Measurements from ENCODE around the gene CDK12. TPM values are rescaled to one million over a fixed set of nuclear protein-coding genes. Genes with fewer than 3 reads are reported as not detected.

CDK12 gene
- total and polyA plus RNA-seq, 9 of the 15 experiments (the other 6 are each of a cell fraction or from before 2014, with no cell fraction given): 3.4 to 65.6 (median 36.8) TPM

DNA sequence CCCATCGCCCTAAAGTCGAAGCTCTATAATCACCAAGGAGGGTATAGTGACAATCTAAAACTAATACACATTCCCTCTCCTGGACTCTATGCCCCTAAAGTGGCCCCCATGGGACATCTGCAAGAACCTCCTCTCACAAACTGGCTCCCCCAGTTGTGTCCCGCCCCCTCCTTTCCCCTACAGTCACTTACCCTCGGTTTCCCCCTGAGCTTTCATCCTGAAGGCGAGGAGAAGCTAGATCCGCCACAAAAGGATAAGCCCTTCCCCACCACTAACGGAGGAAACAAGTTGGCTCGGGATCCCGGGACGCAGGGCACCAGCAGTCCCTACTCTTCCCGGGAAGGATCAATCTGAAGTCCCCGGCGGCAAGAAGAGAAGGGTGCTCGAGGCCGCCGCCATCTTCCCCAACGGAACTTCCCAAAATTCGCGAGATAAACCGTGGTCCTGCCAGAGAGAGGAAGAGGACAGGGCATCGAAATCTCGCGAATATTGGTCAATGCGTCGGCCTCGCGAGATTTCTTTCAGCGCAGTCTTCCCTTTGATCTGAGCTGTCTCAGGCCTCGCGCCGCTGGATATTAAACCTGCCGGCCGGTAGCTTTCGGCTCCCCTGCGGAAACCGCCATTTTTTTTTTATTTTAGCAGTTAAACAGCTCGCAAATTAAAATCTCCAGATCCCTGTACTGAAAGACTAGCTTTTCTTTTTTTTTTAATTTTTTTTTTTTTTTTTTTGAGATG is 10.3 kb upstream of the CDK12 start, which contains the start of gene MED1 (continued):
- TF ChIP-seq, protein P1, sequence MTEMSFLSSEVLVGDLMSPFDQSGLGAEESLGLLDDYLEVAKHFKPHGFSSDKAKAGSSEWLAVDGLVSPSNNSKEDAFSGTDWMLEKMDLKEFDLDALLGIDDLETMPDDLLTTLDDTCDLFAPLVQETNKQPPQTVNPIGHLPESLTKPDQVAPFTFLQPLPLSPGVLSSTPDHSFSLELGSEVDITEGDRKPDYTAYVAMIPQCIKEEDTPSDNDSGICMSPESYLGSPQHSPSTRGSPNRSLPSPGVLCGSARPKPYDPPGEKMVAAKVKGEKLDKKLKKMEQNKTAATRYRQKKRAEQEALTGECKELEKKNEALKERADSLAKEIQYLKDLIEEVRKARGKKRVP (CRISPR knock-in tag; IDR thresholded peaks at IDR 0.05): no peak
- TF ChIP-seq, protein P2, sequence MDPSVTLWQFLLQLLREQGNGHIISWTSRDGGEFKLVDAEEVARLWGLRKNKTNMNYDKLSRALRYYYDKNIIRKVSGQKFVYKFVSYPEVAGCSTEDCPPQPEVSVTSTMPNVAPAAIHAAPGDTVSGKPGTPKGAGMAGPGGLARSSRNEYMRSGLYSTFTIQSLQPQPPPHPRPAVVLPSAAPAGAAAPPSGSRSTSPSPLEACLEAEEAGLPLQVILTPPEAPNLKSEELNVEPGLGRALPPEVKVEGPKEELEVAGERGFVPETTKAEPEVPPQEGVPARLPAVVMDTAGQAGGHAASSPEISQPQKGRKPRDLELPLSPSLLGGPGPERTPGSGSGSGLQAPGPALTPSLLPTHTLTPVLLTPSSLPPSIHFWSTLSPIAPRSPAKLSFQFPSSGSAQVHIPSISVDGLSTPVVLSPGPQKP (CRISPR knock-in tag; IDR thresholded peaks at IDR 0.05): no peak
- peak; percentile 76; the same call in 1 of the 2 replicates for TF ChIP-seq MYC (IDR thresholded peaks at IDR 0.05; ENCODE audit: low read depth, low read length)
- TF ChIP-seq MYC (CRISPR knock-in tag; IDR thresholded peaks at IDR 0.05; ENCODE audit: borderline replicate concordance, low read depth): no peak
- no peak for TF ChIP-seq HIVEP1 (CRISPR knock-in tag; IDR thresholded peaks at IDR 0.05)
- TF ChIP-seq SRSF1 (IDR thresholded peaks at IDR 0.05; ENCODE audit: low read depth, low read length): no peak
- TF ChIP-seq RUNX1 (IDR thresholded peaks at IDR 0.05; ENCODE audit: low read depth): no peak
- TF ChIP-seq NCOA4 (IDR thresholded peaks at IDR 0.05; ENCODE audit: partially characterized antibody): no peak
- peak; percentile 11; the same call in 1 of the 2 replicates for TF ChIP-seq CC2D1A (IDR thresholded peaks at IDR 0.05)
- TF ChIP-seq ZNF184 (CRISPR knock-in tag; IDR thresholded peaks at IDR 0.05): no peak
- no peak for TF ChIP-seq RBM22 (IDR thresholded peaks at IDR 0.05; ENCODE audit: low read depth, low read length, poor library complexity, severe bottlenecking)
- TF ChIP-seq NFE2 (IDR thresholded peaks at IDR 0.05; ENCODE audit: low read depth): no peak
- TF ChIP-seq, protein P3, sequence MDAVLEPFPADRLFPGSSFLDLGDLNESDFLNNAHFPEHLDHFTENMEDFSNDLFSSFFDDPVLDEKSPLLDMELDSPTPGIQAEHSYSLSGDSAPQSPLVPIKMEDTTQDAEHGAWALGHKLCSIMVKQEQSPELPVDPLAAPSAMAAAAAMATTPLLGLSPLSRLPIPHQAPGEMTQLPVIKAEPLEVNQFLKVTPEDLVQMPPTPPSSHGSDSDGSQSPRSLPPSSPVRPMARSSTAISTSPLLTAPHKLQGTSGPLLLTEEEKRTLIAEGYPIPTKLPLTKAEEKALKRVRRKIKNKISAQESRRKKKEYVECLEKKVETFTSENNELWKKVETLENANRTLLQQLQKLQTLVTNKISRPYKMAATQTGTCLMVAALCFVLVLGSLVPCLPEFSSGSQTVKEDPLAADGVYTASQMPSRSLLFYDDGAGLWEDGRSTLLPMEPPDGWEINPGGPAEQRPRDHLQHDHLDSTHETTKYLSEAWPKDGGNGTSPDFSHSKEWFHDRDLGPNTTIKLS (IDR thresholded peaks at IDR 0.05; ENCODE audit: borderline replicate concordance, low read depth): peak; percentile 87
- TF ChIP-seq, protein P4, sequence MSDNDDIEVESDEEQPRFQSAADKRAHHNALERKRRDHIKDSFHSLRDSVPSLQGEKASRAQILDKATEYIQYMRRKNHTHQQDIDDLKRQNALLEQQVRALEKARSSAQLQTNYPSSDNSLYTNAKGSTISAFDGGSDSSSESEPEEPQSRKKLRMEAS (CRISPR knock-in tag; IDR thresholded peaks at IDR 0.05): no peak
- TF ChIP-seq THRAP3 (IDR thresholded peaks at IDR 0.05; ENCODE audit: borderline replicate concordance): no peak
- TF ChIP-seq, protein P5, sequence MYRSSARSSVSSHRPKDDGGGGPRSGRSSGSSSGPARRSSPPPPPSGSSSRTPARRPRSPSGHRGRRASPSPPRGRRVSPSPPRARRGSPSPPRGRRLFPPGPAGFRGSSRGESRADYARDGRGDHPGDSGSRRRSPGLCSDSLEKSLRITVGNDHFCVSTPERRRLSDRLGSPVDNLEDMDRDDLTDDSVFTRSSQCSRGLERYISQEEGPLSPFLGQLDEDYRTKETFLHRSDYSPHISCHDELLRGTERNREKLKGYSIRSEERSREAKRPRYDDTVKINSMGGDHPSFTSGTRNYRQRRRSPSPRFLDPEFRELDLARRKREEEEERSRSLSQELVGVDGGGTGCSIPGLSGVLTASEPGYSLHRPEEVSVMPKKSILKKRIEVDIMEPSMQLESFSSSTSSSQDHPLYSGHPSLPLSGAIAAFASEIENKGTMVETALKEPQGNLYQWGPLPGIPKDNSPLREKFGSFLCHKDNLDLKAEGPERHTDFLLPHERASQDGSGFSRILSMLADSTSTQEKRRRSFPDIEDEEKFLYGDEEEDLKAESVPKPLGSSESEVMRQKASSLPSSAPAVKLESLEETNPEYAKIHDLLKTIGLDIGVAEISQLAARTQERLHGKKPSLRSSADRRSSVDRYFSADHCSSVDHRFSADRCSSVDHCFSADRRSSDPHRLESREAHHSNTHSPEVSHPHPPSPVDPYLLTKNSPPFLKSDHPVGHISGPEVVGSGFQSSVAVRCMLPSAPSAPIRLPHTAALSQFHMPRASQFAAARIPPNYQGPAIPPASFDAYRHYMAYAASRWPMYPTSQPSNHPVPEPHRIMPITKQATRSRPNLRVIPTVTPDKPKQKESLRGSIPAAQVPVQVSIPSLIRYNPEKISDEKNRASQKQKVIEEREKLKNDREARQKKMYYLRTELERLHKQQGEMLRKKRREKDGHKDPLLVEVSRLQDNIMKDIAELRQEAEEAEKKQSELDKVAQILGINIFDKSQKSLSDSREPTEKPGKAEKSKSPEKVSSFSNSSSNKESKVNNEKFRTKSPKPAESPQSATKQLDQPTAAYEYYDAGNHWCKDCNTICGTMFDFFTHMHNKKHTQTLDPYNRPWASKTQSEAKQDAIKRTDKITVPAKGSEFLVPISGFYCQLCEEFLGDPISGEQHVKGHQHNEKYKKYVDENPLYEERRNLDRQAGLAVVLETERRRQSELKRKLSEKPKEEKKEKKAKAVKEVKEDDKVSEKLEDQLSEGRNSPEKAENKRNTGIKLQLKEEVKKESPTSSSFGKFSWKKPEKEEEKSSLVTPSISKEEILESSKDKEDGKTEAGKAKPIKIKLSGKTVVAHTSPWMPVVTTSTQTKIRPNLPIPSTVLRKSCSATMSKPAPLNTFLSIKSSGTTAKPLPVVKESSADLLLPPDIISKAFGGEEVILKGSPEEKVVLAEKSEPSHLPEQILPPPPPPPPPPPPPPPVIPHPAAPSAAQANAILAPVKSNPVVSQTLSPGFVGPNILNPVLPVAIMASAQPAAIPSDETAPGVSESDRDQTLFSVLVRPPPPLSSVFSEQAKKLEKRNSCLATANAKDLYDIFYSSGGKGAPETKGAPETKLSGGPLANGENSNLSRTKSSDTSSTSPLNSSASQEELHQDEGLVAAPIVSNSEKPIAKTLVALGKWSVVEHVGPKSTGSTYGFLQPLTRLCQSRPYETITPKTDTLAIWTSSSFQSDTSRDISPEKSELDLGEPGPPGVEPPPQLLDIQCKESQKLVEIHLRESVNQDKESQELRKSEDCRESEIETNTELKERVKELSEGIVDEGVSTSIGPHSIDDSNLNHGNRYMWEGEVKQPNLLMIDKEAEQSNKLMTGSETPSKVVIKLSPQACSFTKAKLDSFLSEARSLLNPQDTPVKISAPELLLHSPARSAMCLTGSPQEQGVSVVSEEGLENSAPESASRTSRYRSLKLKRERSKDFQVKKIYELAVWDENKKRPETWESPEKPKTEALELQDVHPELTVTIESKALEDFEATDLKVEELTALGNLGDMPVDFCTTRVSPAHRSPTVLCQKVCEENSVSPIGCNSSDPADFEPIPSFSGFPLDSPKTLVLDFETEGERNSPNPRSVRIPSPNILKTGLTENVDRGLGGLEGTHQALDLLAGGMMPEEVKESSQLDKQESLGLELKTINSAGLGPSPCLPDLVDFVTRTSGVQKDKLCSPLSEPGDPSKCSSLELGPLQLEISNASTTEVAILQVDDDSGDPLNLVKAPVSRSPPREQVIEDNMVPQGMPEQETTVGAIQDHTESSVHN (IDR thresholded peaks at IDR 0.05; ENCODE audit: borderline replicate concordance in 1 of 2, low read depth in 1 of 2): no peak

Data from K562 (cell line).